Thoracic aorta (tissue), 2 donors: ENCODE data around the gene RAD9A. TPM values are rescaled to one million over a fixed set of nuclear protein-coding genes. Genes with fewer than 3 reads are reported as not detected.
A peak's percentile ranks its signal among the peaks of the same experiment; 100 is the strongest.

ENCODE experiments used
- ATAC-seq: fragments of 150-250 bp; one replicate; pipeline ENCODE4 v1.8.0; 2017; ENCODE audit warnings: low read depth; ENCODE audit not compliant: insufficient number of reproducible peaks, low FRiP score
- DNase-seq: peaks from one replicate; pipeline ENCODE4 v3.0.0-alpha.2; 2020; ENCODE audit warnings: low spot score
- H3K27ac ChIP-seq, 2 donors: fragments of 200-600 bp; sonication (generic); 1 replicate in 1 of 2; 2 replicates in 1 of 2; pipeline ENCODE4 v1.5.1; 2016; ENCODE audit warnings: mild to moderate bottlenecking in 2 of 2, moderate library complexity in 2 of 2
- H3K27me3 ChIP-seq: fragments of 200-600 bp; sonication (generic); replicated peaks from 2 replicates; pipeline ENCODE4 v1.6.0; 2016; ENCODE audit warnings: mild to moderate bottlenecking; ENCODE audit not compliant: insufficient read depth
- H3K36me3 ChIP-seq: fragments of 200-600 bp; sonication (generic); one replicate; pipeline ENCODE4 v1.5.1; 2016
- H3K4me1 ChIP-seq, 2 donors: fragments of 200-600 bp; sonication (generic); 1 replicate in 1 of 2; 2 replicates in 1 of 2; pipeline versions ENCODE4 v1.5.1 to v1.6.0; 2016; ENCODE audit warnings: low read depth in 2 of 2, mild to moderate bottlenecking in 1 of 2; ENCODE audit not compliant: control insufficient read depth in 1 of 2
- H3K4me3 ChIP-seq: fragments of 200-600 bp; sonication (generic); 2 replicates; pipeline ENCODE4 v1.5.1; 2016; ENCODE audit warnings: mild to moderate bottlenecking
- H3K9me3 ChIP-seq: fragments of 200-600 bp; sonication (generic); 2 replicates; pipeline ENCODE4 v1.5.1; 2016
- CTCF ChIP-seq: fragments of 200-600 bp; sonication (generic); IDR thresholded peaks from one replicate; pipeline ENCODE4 v1.5.1; 2019; ENCODE audit warnings: antibody characterized with exemption
- total RNA-seq, 2 donors: library from RNA; depleted of rRNA; stranded (reverse); fragments of >200 nt; gene quantifications; one replicate each; pipeline versions ENCODE4 v1.1.0 to v1.2.3, GENCODE V29; 2016

The RAD9A gene
- total RNA-seq, 2 donors from 2014 or later: 15.8 to 23.0 TPM

DNA sequence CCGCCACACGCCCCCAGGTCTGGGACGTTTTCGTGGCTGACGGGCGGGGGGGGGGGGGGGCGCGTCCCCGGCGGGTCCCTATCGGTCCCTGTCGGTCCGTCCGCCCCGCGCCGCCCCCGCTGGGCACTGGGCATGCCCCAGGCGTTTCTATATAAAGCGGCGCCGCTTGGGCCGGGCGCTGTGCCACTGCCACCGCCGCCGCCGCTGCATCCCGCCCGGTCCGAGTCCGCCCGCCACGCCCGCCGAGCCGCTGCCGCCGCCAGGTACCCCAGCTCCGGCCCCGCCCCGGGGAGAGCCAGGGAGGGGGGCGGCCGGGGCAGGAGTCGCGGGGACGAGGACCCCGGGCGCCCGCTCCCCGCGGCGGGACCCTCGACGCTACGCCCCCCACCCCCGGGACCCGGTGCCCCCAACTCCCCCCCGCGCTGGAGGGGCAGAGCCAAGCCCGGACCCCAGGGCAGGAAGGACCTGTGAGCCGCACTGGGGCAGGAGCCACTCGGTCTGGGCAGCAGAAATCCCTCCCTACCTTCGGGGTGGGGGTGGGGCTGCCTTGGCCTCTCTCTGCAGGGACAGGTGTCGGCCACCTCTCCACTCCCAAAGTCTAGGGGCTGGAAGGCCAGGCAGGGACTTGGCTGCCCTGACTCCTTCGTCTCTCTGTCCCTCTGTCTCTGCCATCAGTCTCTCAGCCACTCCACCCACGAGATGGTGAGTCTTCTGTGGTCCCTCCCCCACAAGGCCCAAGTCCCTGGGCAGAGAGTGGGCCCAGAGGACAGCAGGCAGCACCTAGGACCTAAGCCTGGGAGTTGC, 23.9 kb downstream of the RAD9A start, which contains the start of gene CARNS1:
Gene CARNS1 (plus strand): TSS at position 178 of the 804 bp plus-strand sequence. CDS start 522 bp downstream, at position 700.
- Histone ChIP-seq H3K9me3 (no peaks in the 10 kb centered on the region), H3K27ac (peak within 1 kb of the TSS; percentile 66 to 90), H3K27me3 (no peaks in the 10 kb centered on the region), H3K4me1 (peaks cover 23 to 55% of the 10 kb centered on the region in 2 donors), H3K36me3 (no peaks in the 10 kb centered on the region), H3K4me3 (peak within 1 kb of the TSS; percentile 71)
- no peak for ATAC-seq
- TF ChIP-seq CTCF: no peak
- no peak for DNase-seq

DNA sequence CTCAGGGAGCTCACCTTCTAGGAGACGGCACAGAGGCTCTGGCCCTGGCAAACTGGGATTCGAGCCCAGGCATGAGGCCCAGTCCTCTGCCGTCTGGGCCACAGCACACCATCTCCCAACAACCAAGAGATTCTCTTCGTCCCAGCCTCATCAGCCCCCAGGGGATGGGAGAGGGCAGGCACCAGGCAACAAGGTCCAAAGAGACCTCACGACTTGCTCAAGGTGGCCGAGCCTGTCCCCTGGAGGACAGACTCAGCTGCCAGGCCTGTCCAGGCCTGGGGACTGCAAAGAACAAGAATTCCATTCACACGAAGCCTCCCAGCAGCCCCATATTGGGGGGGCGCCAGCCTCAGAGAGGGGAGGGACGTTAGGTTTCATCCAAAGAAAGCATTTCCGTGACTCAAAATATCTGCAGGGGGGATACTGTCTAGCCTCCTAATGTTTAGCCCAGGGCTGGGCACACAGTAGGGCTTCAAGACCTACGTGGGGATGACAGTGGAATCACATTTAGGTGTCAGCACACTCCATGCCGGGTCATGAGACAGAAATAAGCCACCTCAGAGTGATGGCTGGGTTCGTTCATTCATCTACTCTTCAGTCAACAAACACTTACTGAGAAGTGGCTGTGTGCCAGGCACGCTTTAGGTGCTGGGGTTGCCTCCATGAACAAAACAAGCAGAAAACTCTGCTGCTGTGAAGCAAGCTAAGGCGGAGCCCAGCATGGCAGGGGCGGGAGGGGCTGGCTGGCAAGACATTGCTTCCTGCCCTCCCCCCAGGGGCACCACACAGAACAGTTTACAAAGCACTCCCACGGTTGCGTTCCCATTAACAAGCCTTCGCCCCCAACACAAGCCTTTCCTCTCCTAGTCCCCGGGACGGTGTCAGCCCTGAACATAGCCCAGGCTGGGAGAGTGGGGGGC, 24.9 kb downstream of the RAD9A start:
- Histone ChIP-seq H3K9me3 (no peaks in the 10 kb centered on the region), H3K36me3 (no peaks in the 10 kb centered on the region), H3K27ac (peak overlapping the region; percentile 66 to 90), H3K4me1 (peaks cover 23 to 55% of the 10 kb centered on the region in 2 donors), H3K4me3 (no peak overlapping the region), H3K27me3 (no peaks in the 10 kb centered on the region)
- peak; percentile 41 for DNase-seq
- no peak for TF ChIP-seq CTCF
- ATAC-seq: no peak

DNA sequence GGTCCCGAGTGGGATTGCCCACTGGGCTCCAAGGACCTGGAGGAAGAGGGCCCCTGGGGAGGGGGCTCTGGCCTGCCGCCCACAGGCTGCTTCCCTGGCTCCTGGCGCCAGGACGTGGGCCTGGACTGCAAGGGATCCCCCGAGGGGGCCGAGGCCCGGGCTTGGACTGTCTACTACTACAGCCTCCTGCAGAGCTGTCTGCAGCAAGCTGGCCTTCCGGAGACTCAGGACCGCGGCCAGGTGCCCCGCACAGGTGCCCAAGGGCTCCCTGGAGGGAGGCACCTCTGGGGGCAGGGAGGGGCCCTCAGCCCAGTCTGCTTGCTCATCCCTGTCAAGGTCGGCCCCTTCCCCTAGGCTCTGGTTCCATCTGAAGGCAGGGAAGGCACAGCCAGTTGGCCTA, 25.6 kb downstream of the RAD9A start:
- DNase-seq (no peak), ATAC-seq (no peak)
- Histone ChIP-seq H3K4me1 (peaks cover 23 to 55% of the 10 kb centered on the region in 2 donors), H3K9me3 (no peaks in the 10 kb centered on the region), H3K27ac (peak overlapping the region; percentile 66 to 90), H3K27me3 (no peaks in the 10 kb centered on the region), H3K4me3 (no peak overlapping the region), H3K36me3 (no peaks in the 10 kb centered on the region)
- no peak for TF ChIP-seq CTCF

DNA sequence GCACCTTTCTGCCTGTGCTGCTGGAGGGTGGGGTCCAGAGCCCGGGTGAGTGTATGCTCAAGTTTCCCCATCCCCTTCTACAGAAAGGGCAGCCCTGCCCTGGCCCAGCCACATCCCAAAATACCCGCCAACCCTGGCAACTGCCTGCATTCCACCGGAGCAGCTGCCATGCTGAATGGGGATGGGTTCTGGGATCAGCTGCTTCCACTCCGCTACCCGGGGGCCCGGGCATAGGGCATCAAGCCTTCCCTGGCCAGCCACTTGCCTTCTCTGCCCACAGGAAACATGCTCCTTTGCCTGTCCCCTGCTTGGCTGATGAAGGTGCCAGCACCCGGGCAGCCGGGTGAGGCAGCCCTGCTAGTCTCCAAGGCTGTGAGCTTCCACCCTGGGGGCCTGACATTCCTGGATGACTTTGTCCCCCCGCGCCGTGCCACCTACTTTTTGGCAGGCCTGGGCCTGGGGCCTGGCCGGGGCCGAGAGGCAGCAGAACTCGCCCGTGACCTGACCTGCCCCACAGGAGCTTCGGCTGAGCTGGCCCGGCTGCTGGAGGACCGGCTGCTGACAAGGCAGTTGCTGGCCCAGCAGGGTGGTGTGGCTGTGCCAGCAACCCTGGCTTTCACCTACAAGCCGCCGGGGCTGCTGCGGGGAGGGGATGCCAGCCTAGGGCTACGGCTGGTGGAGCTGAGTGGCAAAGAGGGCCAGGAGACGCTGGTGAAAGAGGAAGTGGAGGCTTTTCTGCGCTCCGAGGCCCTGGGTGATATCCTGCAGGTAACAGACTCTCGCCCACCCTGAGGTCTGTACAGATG, 26.9 kb downstream of the RAD9A start:
- TF ChIP-seq CTCF: no peak
- H3K4me1 ChIP-seq: peaks cover 23 to 55% of the 10 kb centered on the region in 2 donors
- H3K36me3 ChIP-seq: no peaks in the 10 kb centered on the region
- H3K9me3 ChIP-seq: no peaks in the 10 kb centered on the region
- ATAC-seq (no peak), DNase-seq (no peak)
- H3K4me3 ChIP-seq: peak overlapping the region; percentile 6
- peak overlapping the region; percentile 66 to 90 for H3K27ac ChIP-seq
- no peaks in the 10 kb centered on the region for H3K27me3 ChIP-seq
